Measurements from ENCODE around the gene SH3TC1.

DNA sequence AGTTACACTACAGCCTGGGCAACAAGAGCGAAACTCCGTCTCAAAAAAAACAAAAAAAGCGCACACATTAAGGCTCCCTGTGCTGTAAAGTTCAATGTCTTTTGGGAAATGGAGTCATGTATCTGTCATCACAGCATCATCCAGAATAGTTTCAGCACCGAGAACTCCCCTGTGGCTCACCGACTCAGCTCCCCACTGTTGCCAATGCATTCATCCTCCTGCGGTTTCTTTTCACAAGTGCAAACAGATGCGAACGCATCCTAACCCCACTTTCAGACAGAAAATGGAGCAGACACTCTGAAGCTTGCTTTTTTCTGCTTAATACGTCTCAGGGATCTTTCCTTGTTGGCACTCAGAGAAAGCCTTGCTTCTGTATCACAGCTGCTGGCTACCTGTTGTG is 13.8 kb upstream of the SH3TC1 start:
- TF ChIP-seq CTCF (IDR thresholded peaks at IDR 0.05) (no peak), EP300 (IDR thresholded peaks at IDR 0.05) (no peak), POLR2AphosphoS5 (IDR thresholded peaks at IDR 0.05) (no peak), POLR2A (IDR thresholded peaks at IDR 0.05; ENCODE audit: low read depth) (no peak)

All from esophagus muscularis mucosa (tissue), 4 donors.